GM18519 (cell line): ENCODE results near the gene MTTP.

Source experiments
- ATAC-seq: cut with Tn5 transposase; IDR thresholded peaks from one replicate; pipeline ENCODE4 v1.9.1; 2021; ENCODE audit warnings: mild to moderate bottlenecking, moderate library complexity; ENCODE audit not compliant: unreplicated experiment, low FRiP score

MTTP gene

GRCh38 chr4:99664716-99665115, 90.1 kb downstream of the MTTP start:
- no peak for ATAC-seq

GRCh38 chr4:99665983-99666382, 91.4 kb downstream of the MTTP start:
- ATAC-seq = no peak

GRCh38 chr4:99668472-99668871, 93.8 kb downstream of the MTTP start:
- ATAC-seq = no peak

GRCh38 chr4:99669084-99669483, 94.5 kb downstream of the MTTP start:
- ATAC-seq = no peak

- ATAC-seq = no peak
Measured at GRCh38 chr4:99670409-99671073, 95.9 kb downstream of the MTTP start.
